Panc1 (cell line): Measurements from ENCODE around the gene TCF3. TPM values are rescaled to one million over a fixed set of nuclear protein-coding genes. Genes with fewer than 3 reads are reported as not detected.
"Not testable (repeated sequence)": the region's sequence is repeated elsewhere in the genome, so short reads cannot be mapped to it uniquely, and the experiment has no call there.

Source experiments
- ATAC-seq: fragments of 200-7000 bp; cut with Tn5 transposase; 2 replicates; pipeline ENCODE4 v1.9.1; 2020; ENCODE audit warnings: mild to moderate bottlenecking, moderate library complexity
- BruUV-seq: library from RNA; stranded (reverse); fragments of 400-500 nt; replicated peaks from 2 replicates; lab custom pipeline; 2021; lab: Mats Ljungman, UMichigan
- CTCF ChIA-PET: fragments of 300-600 bp; sonication (Branson Sonifier 250); formaldehyde crosslinking; loops from one replicate; lab custom pipeline; 2022; ENCODE audit warnings: antibody characterized with exemption; lab: Charles Lee
- POLR2A ChIA-PET: fragments of 300-600 bp; sonication (Branson Sonifier 250); formaldehyde crosslinking; loops from one replicate; lab custom pipeline; 2022; ENCODE audit warnings: antibody characterized with exemption; lab: Charles Lee
- DNase-seq: peaks from one replicate; pipeline ENCODE4 v3.0.0-alpha.2; 2010; ENCODE audit warnings: low read depth, low spot score
- H3K27ac ChIP-seq: 2 replicates; pipeline ENCODE4 v1.5.1; 2011; ENCODE audit warnings: mild to moderate bottlenecking, low read length, inconsistent platforms
- H3K27me3 ChIP-seq: fragments of 200-500 bp; sonication (Bioruptor generic); 2 replicates; pipeline ENCODE4 v1.6.0; 2014; ENCODE audit warnings: low read length, inconsistent platforms; ENCODE audit not compliant: control insufficient read depth, insufficient read depth
- H3K36me3 ChIP-seq: fragments of 200-500 bp; sonication (Bioruptor generic); 2 replicates; pipeline ENCODE4 v1.5.1; 2014; ENCODE audit warnings: inconsistent platforms, mild to moderate bottlenecking, low read length, moderate library complexity; ENCODE audit not compliant: control insufficient read depth, insufficient read depth
- H3K4me1 ChIP-seq: 2 replicates; pipeline ENCODE4 v1.5.1; 2011; ENCODE audit warnings: inconsistent platforms, mild to moderate bottlenecking, low read length, moderate library complexity; ENCODE audit not compliant: control insufficient read depth, insufficient read depth
- H3K4me3 ChIP-seq, 2 experiments: 2 replicates each; pipeline ENCODE4 v1.5.1; 2011 to 2012; ENCODE audit warnings: low read depth in 2 of 2, low read length in 2 of 2, mild to moderate bottlenecking in 2 of 2, inconsistent platforms in 1 of 2, moderate library complexity in 1 of 2
- H3K9me3 ChIP-seq: fragments of 200-500 bp; sonication (Bioruptor generic); 2 replicates; pipeline ENCODE4 v1.5.1; 2014; ENCODE audit warnings: low read depth, mild to moderate bottlenecking, inconsistent platforms, low read length, moderate library complexity; ENCODE audit not compliant: control insufficient read depth, insufficient read depth
- CTCF ChIP-seq: fragments of 450-650 bp; IDR thresholded peaks from 2 replicates; pipeline ENCODE4 v1.5.1; 2017; ENCODE audit warnings: mild to moderate bottlenecking
- POLR2AphosphoS5 ChIP-seq: IDR thresholded peaks from 2 replicates; pipeline ENCODE4 v1.6.1; 2012; ENCODE audit warnings: mild to moderate bottlenecking, low read depth, low read length, moderate library complexity
- SIN3A ChIP-seq: IDR thresholded peaks from 2 replicates; pipeline ENCODE4 v1.6.1; 2012; ENCODE audit warnings: low read depth, mild to moderate bottlenecking, low read length, moderate library complexity, borderline replicate concordance; ENCODE audit not compliant: insufficient read depth
- TCF7L2 ChIP-seq: IDR thresholded peaks from 2 replicates; pipeline ENCODE4 v1.6.1; 2011; ENCODE audit warnings: mild to moderate bottlenecking, low read depth, low read length, inconsistent platforms
- in situ Hi-C: cut with HindIII; loops from 2 replicates; pipeline ENCODE4 v1.10.0; 2016; ENCODE audit warnings: low sequenced_read_pairs, low pct_unique_long_range_greater_than_20kb
- intact Hi-C: fragments of 100-400 bp; cut with micrococcal nuclease; formaldehyde crosslinking; loops from one replicate; pipeline ENCODE4 v1.10.0; 2022; ENCODE audit not compliant: unreplicated experiment
- total RNA-seq: library from RNA; stranded (reverse); gene quantifications from one replicate; pipeline ENCODE4 v1.2.1, GENCODE V29; 2021; ENCODE audit not compliant: unreplicated experiment
- TF ChIP-seq, protein P1 (sequence below), 2 experiments: IDR thresholded peaks; 2 replicates each; pipeline ENCODE4 v1.6.1; 2011 to 2012; ENCODE audit warnings: low read depth in 2 of 2, control low read depth in 1 of 2, low read length in 1 of 2, mild to moderate bottlenecking in 1 of 2, moderate library complexity in 1 of 2; ENCODE audit not compliant: insufficient read depth in 1 of 2

TCF3 gene
- total RNA-seq, 1 experiment from 2014 or later: 175 TPM

GRCh38 chr19:1699386-1699785 lies 47.0 kb upstream of the TCF3 start:
- DNase-seq: no peak
- Histone ChIP-seq H3K9me3 (peaks cover 3% of the 10 kb centered on the region; the same call in 1 of the 2 replicates), H3K4me3 (no peak overlapping the region), H3K4me1 (no peaks in the 10 kb centered on the region), H3K36me3 (no peaks in the 10 kb centered on the region), H3K27ac (no peak overlapping the region), H3K27me3 (no peaks in the 10 kb centered on the region; the same call in 1 of the 2 replicates)
- POLR2A ChIA-PET: no interaction called here
- no peak for ATAC-seq
- CTCF ChIA-PET: no interaction called here
- in situ Hi-C loops (no loop called here), intact Hi-C loops (no loop called here)
- BruUV-seq: no TSS peak
- TF ChIP-seq POLR2AphosphoS5 (no peak), SIN3A (no peak), TCF7L2 (no peak), CTCF (no peak)
- TF ChIP-seq, protein P1, sequence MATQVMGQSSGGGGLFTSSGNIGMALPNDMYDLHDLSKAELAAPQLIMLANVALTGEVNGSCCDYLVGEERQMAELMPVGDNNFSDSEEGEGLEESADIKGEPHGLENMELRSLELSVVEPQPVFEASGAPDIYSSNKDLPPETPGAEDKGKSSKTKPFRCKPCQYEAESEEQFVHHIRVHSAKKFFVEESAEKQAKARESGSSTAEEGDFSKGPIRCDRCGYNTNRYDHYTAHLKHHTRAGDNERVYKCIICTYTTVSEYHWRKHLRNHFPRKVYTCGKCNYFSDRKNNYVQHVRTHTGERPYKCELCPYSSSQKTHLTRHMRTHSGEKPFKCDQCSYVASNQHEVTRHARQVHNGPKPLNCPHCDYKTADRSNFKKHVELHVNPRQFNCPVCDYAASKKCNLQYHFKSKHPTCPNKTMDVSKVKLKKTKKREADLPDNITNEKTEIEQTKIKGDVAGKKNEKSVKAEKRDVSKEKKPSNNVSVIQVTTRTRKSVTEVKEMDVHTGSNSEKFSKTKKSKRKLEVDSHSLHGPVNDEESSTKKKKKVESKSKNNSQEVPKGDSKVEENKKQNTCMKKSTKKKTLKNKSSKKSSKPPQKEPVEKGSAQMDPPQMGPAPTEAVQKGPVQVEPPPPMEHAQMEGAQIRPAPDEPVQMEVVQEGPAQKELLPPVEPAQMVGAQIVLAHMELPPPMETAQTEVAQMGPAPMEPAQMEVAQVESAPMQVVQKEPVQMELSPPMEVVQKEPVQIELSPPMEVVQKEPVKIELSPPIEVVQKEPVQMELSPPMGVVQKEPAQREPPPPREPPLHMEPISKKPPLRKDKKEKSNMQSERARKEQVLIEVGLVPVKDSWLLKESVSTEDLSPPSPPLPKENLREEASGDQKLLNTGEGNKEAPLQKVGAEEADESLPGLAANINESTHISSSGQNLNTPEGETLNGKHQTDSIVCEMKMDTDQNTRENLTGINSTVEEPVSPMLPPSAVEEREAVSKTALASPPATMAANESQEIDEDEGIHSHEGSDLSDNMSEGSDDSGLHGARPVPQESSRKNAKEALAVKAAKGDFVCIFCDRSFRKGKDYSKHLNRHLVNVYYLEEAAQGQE (IDR thresholded peaks at IDR 0.05; ENCODE audit: insufficient read depth in 1 of 2, low read depth in 2 of 2, low read length in 1 of 2): no peak

GRCh38 chr19:1698636-1699035 lies 46.2 kb upstream of the TCF3 start:
- no peak for ATAC-seq
- Histone ChIP-seq H3K4me3 (no peak overlapping the region), H3K27me3 (no peaks in the 10 kb centered on the region; the same call in 1 of the 2 replicates), H3K4me1 (no peaks in the 10 kb centered on the region), H3K36me3 (no peaks in the 10 kb centered on the region), H3K9me3 (peaks cover 3% of the 10 kb centered on the region; the same call in 1 of the 2 replicates), H3K27ac (no peak overlapping the region)
- intact Hi-C loops (no loop called here), in situ Hi-C loops (no loop called here)
- TF ChIP-seq SIN3A: no peak
- ChIA-PET POLR2A (no interaction called here), CTCF (no interaction called here)
- no TSS peak for BruUV-seq
- no peak for DNase-seq

DNA sequence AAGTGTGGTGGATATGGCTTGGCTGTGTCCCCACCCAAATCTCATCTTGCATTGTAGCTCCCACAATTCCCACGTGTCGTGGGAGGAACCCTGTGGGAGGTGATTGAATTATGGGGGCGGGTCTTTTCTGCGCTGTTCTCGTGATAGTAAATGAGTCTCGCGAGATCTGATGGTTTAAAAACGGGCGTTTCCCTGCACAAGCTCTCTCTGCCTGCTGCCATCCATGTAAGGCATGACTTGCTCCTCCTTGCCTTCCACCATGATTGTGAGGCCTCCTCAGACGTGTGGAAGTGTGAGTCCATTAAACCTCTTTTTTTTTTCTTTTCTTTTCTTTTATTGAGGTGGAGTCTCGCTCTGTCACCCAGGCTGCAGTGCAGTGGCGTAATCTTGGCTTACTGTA lies 43.1 kb upstream of the TCF3 start:
- H3K27ac ChIP-seq, H3K4me3 ChIP-seq, in situ Hi-C loops, H3K27me3 ChIP-seq, BruUV-seq, H3K36me3 ChIP-seq, H3K9me3 ChIP-seq, intact Hi-C loops, ATAC-seq, DNase-seq, H3K4me1 ChIP-seq: not testable (repeated sequence)
- ChIA-PET CTCF (interaction anchor here (0.6 kb wide), 1 partner anchor 15 kb away, joined by 4 read pairs; no protein-coding TSS in a partner anchor), POLR2A (interaction anchor here (0.6 kb wide), 1 partner anchor 344 kb away, joined by 4 read pairs; no protein-coding TSS in a partner anchor)
